CD4-positive, alpha-beta T cell treated with Interleukin-6 at 100 ng/mL for 8 hours (primary cell): Measurements from ENCODE around the gene PCDH15.

Experiments used
- DNase-seq: peaks from one replicate; pipeline ENCODE4 v3.0.0-alpha.2; 2020; ENCODE audit warnings: mixed read lengths, low spot score

Gene PCDH15

GRCh38 chr10:54708021-54708420 is 93.0 kb downstream of the PCDH15 start:
- DNase-seq, result no peak

DNA sequence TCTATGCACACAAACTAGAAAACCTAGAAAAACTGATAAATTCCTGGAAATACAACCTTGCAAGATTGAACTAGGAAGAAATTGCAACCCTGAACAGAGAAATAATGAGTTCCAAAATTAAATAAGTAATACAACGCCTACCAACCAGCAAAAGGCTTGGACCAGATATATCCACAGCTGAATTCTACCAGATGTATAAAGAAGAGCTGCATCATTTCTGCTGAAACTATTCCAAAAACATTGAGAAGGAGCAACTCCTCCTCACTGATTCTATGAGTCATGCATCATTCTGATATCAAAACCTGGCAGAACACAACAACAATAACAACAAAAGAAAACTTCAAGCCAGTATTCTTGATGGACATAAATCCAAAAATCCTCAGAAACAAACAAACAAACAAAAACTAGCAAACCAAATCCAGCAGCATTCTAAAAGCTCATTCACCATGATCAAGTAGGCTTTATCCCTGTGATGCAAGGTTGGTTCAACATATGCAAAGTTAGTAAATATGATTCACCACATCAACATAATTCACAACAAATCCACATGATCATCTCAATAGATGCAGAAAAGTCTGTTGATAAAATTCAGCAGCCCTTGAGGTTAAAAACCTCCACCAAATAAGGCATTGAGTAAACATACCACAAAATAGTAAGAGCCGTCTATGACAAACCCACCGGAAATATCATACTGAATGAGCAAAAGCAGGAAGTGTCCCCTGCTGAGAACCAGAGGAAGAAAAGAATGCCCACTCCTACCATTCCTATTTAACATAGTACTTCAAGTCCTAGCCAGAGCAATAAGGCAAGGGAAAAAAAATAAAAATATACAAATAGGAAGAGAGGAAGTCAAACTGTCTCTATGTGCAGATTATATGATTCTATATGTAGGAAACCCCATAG is 98.2 kb downstream of the PCDH15 start:
- DNase-seq, result no peak

DNA sequence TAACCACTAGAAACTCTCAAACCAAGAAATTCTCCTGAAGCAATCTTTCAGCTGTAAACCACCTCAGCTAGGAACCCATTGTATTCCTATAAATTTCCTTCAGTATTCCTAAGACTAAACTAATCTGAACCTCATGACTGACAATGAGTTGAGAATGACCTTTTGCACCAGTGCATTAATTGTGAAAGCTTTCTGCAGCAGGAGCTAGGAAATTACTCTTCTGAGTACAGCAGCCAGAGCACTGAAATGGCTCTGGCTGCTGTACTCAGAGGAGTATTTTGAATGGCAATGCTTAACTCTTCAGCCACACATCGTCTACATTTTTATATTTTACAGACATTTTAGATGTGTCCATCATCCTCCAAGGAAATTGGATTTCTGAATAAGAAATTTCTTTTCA is 109.7 kb downstream of the PCDH15 start:
- DNase-seq, result no peak

DNA sequence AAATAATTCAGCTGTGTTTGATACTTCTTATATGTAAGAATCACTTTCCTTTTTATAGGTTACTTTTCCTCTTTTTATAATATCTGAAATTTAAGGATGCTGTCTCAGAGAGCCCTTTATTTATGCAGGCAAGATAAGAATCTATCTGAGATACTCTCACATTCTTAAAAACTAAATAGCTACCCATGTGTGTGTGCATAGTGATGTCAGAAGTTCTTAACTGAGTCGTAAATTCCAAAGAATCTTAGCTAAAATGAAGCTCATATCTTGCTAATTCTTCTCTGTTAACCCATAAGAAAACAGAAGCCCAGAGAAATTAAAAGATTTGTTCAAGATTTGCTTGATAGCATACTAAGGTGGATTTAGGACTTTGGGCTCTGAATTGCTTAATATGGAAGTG is 118.5 kb downstream of the PCDH15 start:
- no peak for DNase-seq

DNA sequence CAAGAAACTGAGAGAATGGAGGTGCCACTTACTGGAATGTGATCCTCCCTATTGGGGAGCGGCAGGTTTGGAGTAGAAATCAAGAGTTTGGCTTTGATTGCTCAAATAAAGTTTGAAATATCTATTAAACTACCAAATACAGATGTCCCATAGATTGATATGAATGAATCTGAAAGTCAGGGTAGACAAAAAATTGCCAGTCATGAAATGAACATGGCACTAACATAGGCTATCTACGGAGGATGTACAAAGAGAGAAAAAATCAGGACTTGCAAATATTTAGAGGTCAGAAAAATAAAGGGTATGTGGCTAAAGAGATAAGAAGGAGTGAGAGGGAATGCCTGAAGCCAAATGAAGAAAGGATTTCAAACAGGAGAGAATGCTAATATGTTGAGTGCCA is 119.9 kb downstream of the PCDH15 start:
- no peak for DNase-seq

GRCh38 chr10:54667136-54667535 is 133.9 kb downstream of the PCDH15 start:
- no peak for DNase-seq

DNA sequence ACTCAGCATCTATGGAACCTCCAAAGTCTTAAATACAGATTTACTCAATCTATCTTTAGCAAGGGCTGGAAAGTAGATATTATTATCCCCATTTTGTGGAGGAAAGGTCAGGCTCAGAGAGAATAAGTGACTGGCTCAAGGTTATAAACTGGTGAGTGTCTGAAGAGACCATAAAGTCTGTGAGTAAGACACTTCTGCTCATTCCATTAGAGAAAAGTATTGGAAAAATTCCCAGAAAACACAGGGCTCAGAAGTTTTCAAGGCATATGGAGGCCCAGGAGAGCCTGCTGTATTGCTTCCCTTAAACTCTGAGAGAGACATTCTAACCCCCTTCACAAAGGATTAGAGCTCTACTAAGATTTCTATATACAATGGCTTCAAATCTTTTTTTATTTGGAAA is 134.8 kb downstream of the PCDH15 start:
- no peak for DNase-seq

DNA sequence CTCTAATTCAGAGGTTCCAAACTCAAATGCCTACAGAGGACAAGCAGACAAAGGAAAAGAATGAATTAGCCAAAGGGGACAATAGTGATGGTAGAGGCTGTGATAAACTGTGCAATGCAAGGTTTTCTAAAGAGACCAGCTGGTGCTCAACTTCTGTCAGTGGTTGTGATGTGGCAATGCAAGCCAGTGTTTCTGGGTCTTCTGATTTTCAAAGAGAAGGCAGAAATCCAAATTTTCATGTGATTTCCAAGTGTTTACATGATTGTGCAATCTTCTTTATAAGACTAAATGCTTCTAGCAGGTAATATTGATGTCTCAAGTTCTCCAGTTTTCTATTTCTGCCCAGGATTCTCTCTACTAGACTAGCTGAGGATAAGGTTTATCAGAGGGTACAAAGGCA is 135.9 kb downstream of the PCDH15 start:
- no peak for DNase-seq

DNA sequence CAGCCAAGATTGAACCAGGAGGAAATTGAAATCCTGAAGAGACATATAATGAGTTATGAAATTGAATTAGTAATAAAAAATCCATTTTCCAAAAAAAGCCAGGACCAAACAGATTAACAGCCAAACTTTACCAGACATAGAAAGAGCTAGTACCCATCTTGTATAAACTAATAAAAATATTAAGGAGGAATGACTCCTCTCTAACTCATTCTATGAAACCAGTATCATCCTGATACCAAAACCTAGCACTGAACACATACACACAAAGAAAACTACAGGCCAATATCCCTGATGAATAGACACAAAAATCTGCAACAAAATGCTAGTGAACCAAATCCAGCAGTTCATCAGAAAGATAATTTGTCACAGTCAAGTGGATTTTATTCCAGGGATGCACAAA is 140.6 kb downstream of the PCDH15 start:
- no peak for DNase-seq

DNA sequence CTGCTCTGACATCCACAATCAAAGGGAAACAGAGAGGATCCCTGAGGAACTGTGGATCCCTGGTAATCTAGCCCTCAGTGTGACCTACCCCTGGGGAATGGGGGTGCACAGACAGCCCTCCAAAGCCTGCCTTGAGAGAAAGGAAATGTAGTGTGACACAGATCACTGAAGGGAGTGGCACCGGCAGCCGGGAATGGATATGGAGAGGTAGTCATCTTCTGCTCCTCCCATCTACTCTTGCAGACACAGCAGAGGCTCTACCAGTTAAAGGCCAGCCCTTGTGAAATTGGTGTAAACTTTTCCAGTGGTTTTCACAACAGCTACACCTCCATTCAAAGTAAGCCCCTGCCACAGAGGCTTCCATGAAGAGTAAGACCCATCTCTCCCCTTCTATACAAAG is 144.4 kb downstream of the PCDH15 start:
- DNase-seq, result no peak

GRCh38 chr10:54653518-54653917 is 147.5 kb downstream of the PCDH15 start:
- no peak for DNase-seq

GRCh38 chr10:54650547-54650946 is 150.5 kb downstream of the PCDH15 start:
- no peak for DNase-seq

- no peak for DNase-seq
Observed at GRCh38 chr10:54622017-54622416, 179.0 kb downstream of the PCDH15 start.

GRCh38 chr10:54620352-54620751 is 180.7 kb downstream of the PCDH15 start:
- DNase-seq, result no peak

GRCh38 chr10:54614072-54614471 is 187.0 kb downstream of the PCDH15 start:
- no peak for DNase-seq

GRCh38 chr10:54613162-54613561 is 187.9 kb downstream of the PCDH15 start:
- no peak for DNase-seq

DNA sequence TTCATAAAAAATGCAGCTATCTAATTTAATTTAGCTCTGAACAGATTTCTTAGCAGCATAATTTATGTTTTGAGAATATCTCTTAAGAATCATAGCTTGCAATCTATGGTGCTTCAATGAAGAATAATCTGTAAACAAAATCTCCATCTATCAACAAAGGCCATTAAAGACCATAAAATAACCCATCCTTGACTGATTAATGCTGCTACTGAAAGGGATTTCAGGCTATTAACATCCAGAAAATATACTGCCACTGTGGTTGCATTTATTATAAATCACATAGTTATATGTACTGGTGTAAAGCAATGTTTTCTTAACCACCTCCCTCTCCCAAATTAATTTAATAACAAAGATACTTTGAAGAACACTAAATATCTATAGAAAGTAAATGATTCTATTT is 191.6 kb downstream of the PCDH15 start:
- no peak for DNase-seq

GRCh38 chr10:54607983-54608382 is 193.0 kb downstream of the PCDH15 start:
- no peak for DNase-seq

DNA sequence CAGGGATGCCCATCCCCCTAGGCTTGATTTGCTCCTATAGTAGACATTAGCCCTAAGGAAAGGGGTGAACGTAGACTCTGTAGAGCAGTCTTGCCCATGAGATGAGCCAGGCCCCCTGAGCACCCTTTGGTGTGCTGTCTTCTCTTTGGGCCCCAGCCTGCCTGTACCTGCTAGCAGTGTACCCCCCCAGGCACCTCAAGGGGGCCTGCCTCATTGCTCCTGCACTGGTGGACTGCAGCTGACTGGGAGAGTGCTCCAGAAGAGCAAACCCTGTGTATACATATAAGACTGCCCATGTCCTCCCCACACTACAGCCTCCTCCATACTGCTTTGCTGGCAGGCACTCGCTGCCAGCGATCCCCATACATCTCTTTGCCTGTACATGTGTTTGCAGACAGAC is 206.7 kb downstream of the PCDH15 start:
- DNase-seq, result no peak

DNA sequence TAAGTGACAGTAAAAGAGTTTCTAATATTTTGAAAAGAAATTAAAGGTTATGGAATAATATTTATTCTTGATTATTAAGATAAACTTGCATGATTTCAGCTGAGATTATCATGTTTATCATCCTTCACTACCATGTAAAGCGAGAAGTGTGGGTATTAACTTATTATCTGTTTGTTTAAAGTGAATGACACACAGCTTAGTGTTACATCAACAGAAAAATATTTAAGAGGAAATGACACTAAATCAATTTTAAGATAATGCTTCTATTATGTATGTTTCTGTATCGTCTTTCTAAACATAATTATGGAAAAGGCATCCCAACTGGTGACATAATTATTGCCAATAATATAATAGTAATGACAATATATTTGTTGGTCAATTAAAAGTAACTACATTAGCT is 213.1 kb downstream of the PCDH15 start:
- DNase-seq, result no peak

- DNase-seq, result no peak
Observed at GRCh38 chr10:54585572-54585971, 215.5 kb downstream of the PCDH15 start.

DNA sequence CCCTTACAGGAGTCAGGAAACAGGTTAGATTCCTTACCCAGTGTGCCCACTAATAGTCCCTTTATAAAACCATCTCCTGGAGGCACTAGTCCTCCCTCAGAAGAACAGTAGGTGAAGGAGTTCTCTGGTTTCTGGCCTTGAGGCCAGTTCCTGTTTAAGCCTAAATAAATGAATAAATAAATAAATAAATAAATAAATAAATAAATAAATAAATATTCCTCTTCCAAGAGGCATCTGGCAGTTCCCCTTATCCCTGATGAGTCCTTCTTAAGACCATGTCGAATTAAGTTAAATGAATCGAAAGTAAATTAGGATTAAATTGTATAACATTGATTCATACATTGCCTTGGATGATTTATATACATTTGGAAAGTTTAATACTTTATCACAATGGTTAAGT is 223.3 kb downstream of the PCDH15 start:
- no peak for DNase-seq

DNA sequence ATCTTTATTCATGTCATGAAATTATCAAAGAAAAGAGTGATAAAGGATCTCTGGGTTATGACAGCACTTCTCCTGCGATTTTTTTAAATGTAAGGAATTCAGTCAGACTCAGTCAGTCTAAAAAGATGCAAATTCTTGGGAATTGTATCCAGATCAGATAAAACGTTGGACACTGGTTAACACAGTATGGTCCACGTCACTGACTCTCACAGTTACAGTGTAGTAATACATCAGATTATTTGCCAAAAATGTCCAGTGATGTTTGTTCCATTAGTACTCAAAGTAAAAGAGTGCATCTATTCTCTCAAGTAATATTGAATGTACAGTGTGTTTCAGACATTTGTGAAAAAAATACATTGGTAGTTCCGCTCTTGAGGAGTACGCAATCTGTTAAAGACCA is 224.5 kb downstream of the PCDH15 start:
- no peak for DNase-seq

GRCh38 chr10:54559498-54559897 is 241.5 kb downstream of the PCDH15 start:
- DNase-seq, result no peak
